MCF 10A (cell line): ENCODE measurements around the gene MAN1A1. TPM values are rescaled to one million over a fixed set of nuclear protein-coding genes. Genes with fewer than 3 reads are reported as not detected.

Experiments
- BruUV-seq: library from RNA; stranded (reverse); fragments of 400-500 nt; replicated peaks from 2 replicates; lab custom pipeline; 2021; lab: Mats Ljungman, UMichigan
- CTCF ChIA-PET: fragments of 300-600 bp; sonication (Branson Sonifier 250); formaldehyde crosslinking; extraction: SDS; loops from one replicate; lab custom pipeline; 2021; ENCODE audit warnings: antibody characterized with exemption, inconsistent platforms; lab: Yijun Ruan, JAX
- POLR2A ChIA-PET: fragments of 300-600, 350-650 bp; sonication (Branson Sonifier 250); formaldehyde crosslinking; extraction: SDS; loops from one replicate; lab custom pipeline; 2020; ENCODE audit warnings: antibody characterized with exemption, inconsistent platforms; lab: Yijun Ruan, JAX
- DNase-seq: peaks from one replicate; pipeline ENCODE4 v3.0.0-alpha.2; 2018; ENCODE audit not compliant: unreplicated experiment
- H3K27ac Mint-ChIP-seq: one replicate; pipeline ENCODE4 v1.8.0; 2022; ENCODE audit warnings: mild to moderate bottlenecking, low read depth, mixed read lengths; ENCODE audit not compliant: unreplicated experiment
- H3K27me3 Mint-ChIP-seq: one replicate; pipeline ENCODE4 v1.8.0; 2022; ENCODE audit warnings: mixed read lengths; ENCODE audit not compliant: insufficient read depth, unreplicated experiment
- H3K36me3 Mint-ChIP-seq: one replicate; pipeline ENCODE4 v1.8.0; 2022; ENCODE audit warnings: mild to moderate bottlenecking, moderate library complexity, mixed read lengths; ENCODE audit not compliant: insufficient read depth, unreplicated experiment
- H3K4me1 Mint-ChIP-seq: one replicate; pipeline ENCODE4 v1.8.0; 2022; ENCODE audit warnings: mixed read lengths; ENCODE audit not compliant: insufficient read depth, unreplicated experiment
- H3K4me3 Mint-ChIP-seq: one replicate; pipeline ENCODE4 v1.8.0; 2022; ENCODE audit warnings: mild to moderate bottlenecking, moderate library complexity, mixed read lengths; ENCODE audit not compliant: unreplicated experiment
- H3K9me3 Mint-ChIP-seq: one replicate; pipeline ENCODE4 v1.8.0; 2022; ENCODE audit warnings: mixed read lengths; ENCODE audit not compliant: unreplicated experiment
- intact Hi-C: fragments of 100-400 bp; cut with micrococcal nuclease; formaldehyde crosslinking; loops from 2 replicates; pipeline ENCODE4 v1.14.1; 2022
- total RNA-seq: library from RNA; stranded (reverse); gene quantifications from 2 replicates; pipeline ENCODE4 v1.2.3, GENCODE V29; 2022
- TF ChIP-seq, protein P1 (sequence below): fragments of 200-600 bp; IDR thresholded peaks from one replicate; pipeline ENCODE4 v1.8.0; 2022; ENCODE audit warnings: antibody characterized with exemption, mild to moderate bottlenecking; ENCODE audit not compliant: unreplicated experiment

Gene MAN1A1
- total RNA-seq, 1 experiment from 2014 or later: 1.3 TPM

DNA sequence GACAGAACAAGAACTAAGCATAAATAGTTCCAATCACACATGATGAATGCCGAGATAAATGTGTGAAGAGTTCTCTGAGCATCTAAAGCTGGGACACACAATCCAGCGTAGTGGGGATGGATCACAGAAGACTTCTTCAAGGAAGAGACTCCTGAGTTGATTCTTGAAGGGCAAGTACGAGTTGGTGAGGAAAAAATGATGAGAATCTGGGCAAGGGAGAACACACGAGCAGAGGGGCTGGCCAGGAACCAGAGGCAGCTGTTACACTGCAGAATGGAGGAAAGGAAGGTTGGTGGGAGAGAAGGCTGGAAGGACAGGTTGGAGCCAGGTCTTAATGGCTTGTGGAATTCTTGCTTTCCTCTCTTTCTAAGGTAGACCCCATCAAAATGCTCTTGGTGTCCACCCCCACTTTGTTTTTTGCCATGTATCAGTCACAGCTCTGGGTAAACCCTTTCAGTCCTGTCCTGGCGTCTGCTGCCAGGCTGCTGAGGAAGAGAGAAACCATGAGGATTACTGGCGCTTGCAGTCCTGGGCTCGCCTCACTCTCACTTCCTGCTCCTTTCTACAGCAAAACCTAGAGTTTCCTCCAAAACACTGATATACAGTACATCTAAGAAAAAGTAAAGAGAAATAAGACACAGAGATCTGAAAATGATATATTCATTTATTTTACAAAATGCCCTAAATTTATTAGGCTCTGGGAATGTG is 143.5 kb downstream of the MAN1A1 start:
- ChIA-PET CTCF (interaction anchor here (0.5 to 0.7 kb wide), 2 partner anchors 29 to 644 kb away, joined by 3 read pairs; no protein-coding TSS in a partner anchor), POLR2A (interaction anchor here (2.2 kb wide), 1 partner anchor 12 kb away, joined by 6 read pairs; no protein-coding TSS in a partner anchor)
- no TSS peak for BruUV-seq
- H3K36me3 Mint-ChIP-seq: no peaks in the 10 kb centered on the region
- no peak for DNase-seq
- H3K27me3 Mint-ChIP-seq: no peaks in the 10 kb centered on the region
- intact Hi-C loops: no loop called here
- H3K27ac Mint-ChIP-seq: no peak overlapping the region
- no peaks in the 10 kb centered on the region for H3K9me3 Mint-ChIP-seq
- no peaks in the 10 kb centered on the region for H3K4me1 Mint-ChIP-seq
- TF ChIP-seq, protein P1, sequence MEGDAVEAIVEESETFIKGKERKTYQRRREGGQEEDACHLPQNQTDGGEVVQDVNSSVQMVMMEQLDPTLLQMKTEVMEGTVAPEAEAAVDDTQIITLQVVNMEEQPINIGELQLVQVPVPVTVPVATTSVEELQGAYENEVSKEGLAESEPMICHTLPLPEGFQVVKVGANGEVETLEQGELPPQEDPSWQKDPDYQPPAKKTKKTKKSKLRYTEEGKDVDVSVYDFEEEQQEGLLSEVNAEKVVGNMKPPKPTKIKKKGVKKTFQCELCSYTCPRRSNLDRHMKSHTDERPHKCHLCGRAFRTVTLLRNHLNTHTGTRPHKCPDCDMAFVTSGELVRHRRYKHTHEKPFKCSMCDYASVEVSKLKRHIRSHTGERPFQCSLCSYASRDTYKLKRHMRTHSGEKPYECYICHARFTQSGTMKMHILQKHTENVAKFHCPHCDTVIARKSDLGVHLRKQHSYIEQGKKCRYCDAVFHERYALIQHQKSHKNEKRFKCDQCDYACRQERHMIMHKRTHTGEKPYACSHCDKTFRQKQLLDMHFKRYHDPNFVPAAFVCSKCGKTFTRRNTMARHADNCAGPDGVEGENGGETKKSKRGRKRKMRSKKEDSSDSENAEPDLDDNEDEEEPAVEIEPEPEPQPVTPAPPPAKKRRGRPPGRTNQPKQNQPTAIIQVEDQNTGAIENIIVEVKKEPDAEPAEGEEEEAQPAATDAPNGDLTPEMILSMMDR: no peak
- H3K4me3 Mint-ChIP-seq: no peak overlapping the region

DNA sequence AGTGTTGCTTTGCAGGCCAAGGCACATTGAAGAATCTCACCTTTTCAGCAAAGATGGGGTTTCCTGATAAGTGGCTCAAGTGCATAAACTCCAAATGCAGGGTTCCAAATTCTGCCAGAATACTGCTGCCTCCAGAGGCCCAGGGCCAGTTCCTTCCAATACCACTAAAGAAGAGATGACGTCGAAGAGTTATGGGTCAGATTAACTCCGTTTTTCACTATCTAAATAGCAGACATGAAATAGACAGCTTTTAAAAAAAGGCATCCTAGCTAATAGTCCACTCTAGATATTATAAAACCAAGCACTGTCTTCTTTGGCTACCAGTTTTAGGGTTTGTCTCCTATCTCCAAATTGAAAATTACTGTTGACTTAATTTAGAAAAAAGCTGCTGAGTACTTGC is 144.8 kb downstream of the MAN1A1 start:
- ChIA-PET CTCF (no interaction called here), POLR2A (interaction anchor here (0.6 kb wide), 1 partner anchor 519 kb away, joined by 3 read pairs; no protein-coding TSS in a partner anchor)
- H3K4me1 Mint-ChIP-seq: no peaks in the 10 kb centered on the region
- H3K36me3 Mint-ChIP-seq: no peaks in the 10 kb centered on the region
- H3K27ac Mint-ChIP-seq: no peak overlapping the region
- TF ChIP-seq, protein P1: no peak
- no TSS peak for BruUV-seq
- no peak overlapping the region for H3K4me3 Mint-ChIP-seq
- intact Hi-C loops: no loop called here
- H3K9me3 Mint-ChIP-seq: no peaks in the 10 kb centered on the region
- no peak for DNase-seq
- H3K27me3 Mint-ChIP-seq: no peaks in the 10 kb centered on the region

DNA sequence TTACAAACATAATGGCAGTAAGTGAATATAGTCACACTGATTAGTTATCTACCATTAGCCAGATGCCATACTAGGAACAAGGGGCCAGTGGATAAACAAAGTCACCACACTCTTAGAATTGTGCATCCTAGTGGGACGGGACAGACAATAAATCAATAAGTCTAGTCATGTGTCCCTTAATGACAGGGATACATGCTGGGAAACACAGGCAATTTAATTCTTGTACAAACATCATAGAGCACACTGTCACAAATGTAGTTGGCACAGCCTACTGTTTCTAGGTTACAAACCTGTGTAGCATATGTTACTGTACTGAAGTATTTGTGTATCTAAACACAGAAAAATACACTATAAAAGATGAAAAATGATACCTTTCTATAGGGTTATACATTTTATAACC is 148.1 kb downstream of the MAN1A1 start:
- H3K4me1 Mint-ChIP-seq: no peaks in the 10 kb centered on the region
- no peaks in the 10 kb centered on the region for H3K9me3 Mint-ChIP-seq
- H3K27me3 Mint-ChIP-seq: no peaks in the 10 kb centered on the region
- ChIA-PET CTCF (interaction anchor here (0.5 kb wide), 1 partner anchor 401 kb away, joined by 3 read pairs; no protein-coding TSS in a partner anchor), POLR2A (no interaction called here)
- BruUV-seq: no TSS peak
- intact Hi-C loops: no loop called here
- TF ChIP-seq, protein P1: no peak
- H3K27ac Mint-ChIP-seq: no peak overlapping the region
- no peaks in the 10 kb centered on the region for H3K36me3 Mint-ChIP-seq
- DNase-seq: no peak
- no peak overlapping the region for H3K4me3 Mint-ChIP-seq

DNA sequence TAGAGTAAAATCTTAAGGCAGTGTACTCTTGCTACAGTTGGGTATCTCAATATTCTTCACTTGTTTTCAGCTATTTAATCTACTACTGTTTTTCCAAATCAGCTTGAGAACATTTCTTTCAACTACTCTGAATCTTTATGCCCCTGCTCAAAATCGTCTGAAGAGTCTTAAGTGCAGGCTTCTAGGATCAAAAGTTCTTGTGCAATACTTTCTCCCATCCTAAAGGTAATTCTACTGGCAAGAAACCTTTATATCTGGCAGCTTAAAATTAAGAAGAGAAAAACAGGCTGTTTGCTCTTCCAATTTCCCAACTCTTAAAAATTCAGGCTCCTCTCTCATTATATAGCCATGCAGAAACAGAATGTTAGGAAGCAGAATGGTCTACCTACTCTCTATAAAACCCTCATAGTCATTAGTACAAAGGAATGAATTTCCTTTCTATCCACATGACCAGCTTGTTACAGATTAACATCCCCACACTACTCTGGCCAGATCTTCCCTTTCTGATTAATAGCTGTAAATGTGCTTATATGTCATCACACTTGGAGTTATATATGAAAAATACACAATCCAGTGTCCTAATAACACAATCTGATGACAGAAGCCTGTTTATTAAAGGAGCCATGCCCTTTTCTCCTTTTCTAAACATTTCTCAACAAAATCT is 148.9 kb downstream of the MAN1A1 start:
- intact Hi-C loops: no loop called here
- TF ChIP-seq, protein P1: no peak
- H3K27me3 Mint-ChIP-seq: no peaks in the 10 kb centered on the region
- no peak for DNase-seq
- ChIA-PET CTCF (interaction anchor here (0.5 to 1.2 kb wide), 4 partner anchors 52 to 400 kb away, joined by 3 read pairs; no protein-coding TSS in a partner anchor), POLR2A (interaction anchor here (0.5 kb wide), 1 partner anchor 46 kb away, joined by 3 read pairs; no protein-coding TSS in a partner anchor)
- H3K4me1 Mint-ChIP-seq: no peaks in the 10 kb centered on the region
- BruUV-seq: no TSS peak
- H3K36me3 Mint-ChIP-seq: no peaks in the 10 kb centered on the region
- H3K27ac Mint-ChIP-seq: no peak overlapping the region
- H3K9me3 Mint-ChIP-seq: no peaks in the 10 kb centered on the region
- H3K4me3 Mint-ChIP-seq: no peak overlapping the region
